B cell (primary cell): ENCODE data around the gene STUM. TPM values are rescaled to one million over a fixed set of nuclear protein-coding genes. Genes with fewer than 3 reads are reported as not detected.

ENCODE experiments used
- ATAC-seq: fragments of 200-7000 bp; cut with Tn5 transposase; one replicate; pipeline ENCODE4 v1.10.0; 2021; ENCODE audit warnings: low read depth, mild to moderate bottlenecking, moderate number of reproducible peaks, moderate library complexity
- CTCF ChIA-PET: fragments of 350-600 bp; sonication (Branson Sonifier 250); formaldehyde crosslinking; loops from one replicate; lab custom pipeline; 2021; ENCODE audit warnings: antibody characterized with exemption, inconsistent platforms; lab: Charles Lee
- POLR2A ChIA-PET: fragments of 350-600 bp; sonication (Branson Sonifier 250); formaldehyde crosslinking; loops from one replicate; lab custom pipeline; 2021; ENCODE audit warnings: antibody characterized with exemption; lab: Charles Lee
- DNase-seq: peaks from one replicate; pipeline ENCODE4 v3.0.0; 2013
- H2AFZ ChIP-seq: 2 replicates; pipeline ENCODE4 v1.6.1; 2012; ENCODE audit warnings: mild to moderate bottlenecking, low read depth, low read length; ENCODE audit not compliant: insufficient read depth, poor library complexity, severe bottlenecking
- H3K27ac ChIP-seq, 2 donors: 1 replicate in 1 of 2; 2 replicates in 1 of 2; pipeline ENCODE4 v1.5.1; 2012 to 2013; ENCODE audit warnings: low read length in 2 of 2, mild to moderate bottlenecking in 2 of 2, moderate library complexity in 1 of 2
- H3K27me3 ChIP-seq, 4 experiments: fragments of 200-600 bp in 1 of 4; sonication (generic) in 1 of 4; replicated peaks in 1 of 4; 1 replicate in 2 of 4; 2 replicates in 2 of 4; pipeline versions ENCODE4 v1.6.1 to v1.7.0; 2013 to 2016; ENCODE audit warnings: low read length in 3 of 4, mild to moderate bottlenecking in 2 of 4, mixed read lengths in 1 of 4, moderate library complexity in 1 of 4; ENCODE audit not compliant: insufficient read depth in 4 of 4, control insufficient read depth in 3 of 4; ENCODE audit errors: control extremely low read depth in 1 of 4
- H3K36me3 ChIP-seq, 2 experiments: replicated peaks in 1 of 2; 1 replicate in 1 of 2; 2 replicates in 1 of 2; pipeline versions ENCODE4 v1.6.1 to v1.7.1; 2013; ENCODE audit warnings: low read length in 1 of 2; ENCODE audit not compliant: insufficient read depth in 2 of 2, control insufficient read depth in 1 of 2; ENCODE audit errors: control extremely low read depth in 1 of 2, extremely low read depth in 1 of 2
- H3K4me1 ChIP-seq, 2 donors: fragments of 200-600 bp in 1 of 2; sonication (generic) in 1 of 2; 1 replicate in 1 of 2; 2 replicates in 1 of 2; pipeline versions ENCODE4 v1.5.1 to v1.6.1; 2013 to 2017; ENCODE audit warnings: low read length in 2 of 2; ENCODE audit not compliant: control insufficient read depth in 2 of 2, insufficient read depth in 2 of 2
- H3K4me2 ChIP-seq: replicated peaks from 2 replicates; pipeline ENCODE3; 2012; ENCODE audit warnings: mild to moderate bottlenecking, low read depth, low read length; ENCODE audit not compliant: poor library complexity, severe bottlenecking
- H3K4me3 ChIP-seq, 5 experiments: fragments of 200-600 bp in 1 of 5; sonication (generic) in 1 of 5; 1 replicate in 3 of 5; 2 replicates in 2 of 5; pipeline versions ENCODE4 v1.5.1 to v1.7.0; 2011 to 2016; ENCODE audit warnings: low read length in 4 of 5, mild to moderate bottlenecking in 4 of 5, low read depth in 2 of 5, control low read depth in 1 of 5, moderate library complexity in 1 of 5; ENCODE audit not compliant: insufficient read depth in 1 of 5; ENCODE audit errors: control extremely low read depth in 1 of 5, extremely low read depth in 1 of 5
- H3K79me2 ChIP-seq: fragments of 200-600 bp; sonication (generic); one replicate; pipeline ENCODE4 v1.6.0; 2016; ENCODE audit warnings: low read length; ENCODE audit not compliant: control insufficient read depth, insufficient read depth
- H3K9ac ChIP-seq: fragments of 200-600 bp; sonication (generic); 2 replicates; pipeline ENCODE4 v1.6.1; 2017; ENCODE audit warnings: mild to moderate bottlenecking, low read length, moderate library complexity
- H3K9me3 ChIP-seq, 3 donors: one replicate each; pipeline versions ENCODE4 v1.6.1 to v1.7.1; 2013; ENCODE audit warnings: low read length in 2 of 3; ENCODE audit not compliant: control insufficient read depth in 2 of 3, insufficient read depth in 1 of 3; ENCODE audit errors: control extremely low read depth in 1 of 3
- H4K20me1 ChIP-seq: 2 replicates; pipeline ENCODE4 v1.6.0; 2012; ENCODE audit warnings: mild to moderate bottlenecking, low read length; ENCODE audit not compliant: insufficient read depth, control insufficient read depth, poor library complexity, severe bottlenecking
- H3K27ac Mint-ChIP-seq: one replicate; pipeline ENCODE4 v1.8.0; 2021; ENCODE audit warnings: mixed read lengths
- H3K27me3 Mint-ChIP-seq: one replicate; pipeline ENCODE4 v1.8.0; 2021; ENCODE audit warnings: mixed read lengths
- H3K4me1 Mint-ChIP-seq: one replicate; pipeline ENCODE4 v1.8.0; 2021; ENCODE audit warnings: mixed read lengths
- H3K4me3 Mint-ChIP-seq: one replicate; pipeline ENCODE4 v1.8.0; 2021; ENCODE audit warnings: mixed read lengths
- H3K9me3 Mint-ChIP-seq: one replicate; pipeline ENCODE4 v1.8.0; 2022; ENCODE audit warnings: mixed read lengths; ENCODE audit not compliant: insufficient read depth
- EZH2 ChIP-seq: IDR thresholded peaks from 2 replicates; pipeline ENCODE4 v1.6.1; 2012; ENCODE audit warnings: borderline replicate concordance, low read depth, mild to moderate bottlenecking, moderate library complexity, low read length; ENCODE audit not compliant: insufficient read depth, poor library complexity, severe bottlenecking
- whole genome bisulfite sequencing: methylation state at CpG from one replicate; pipeline ENCODE4 v1.1.5; 2013; ENCODE audit warnings: missing lambda C conversion rate; ENCODE audit not compliant: insufficient coverage; 5-methylcytosine and 5-hydroxymethylcytosine counted together
- intact Hi-C: fragments of 100-400 bp; cut with micrococcal nuclease; formaldehyde crosslinking; loops from one replicate; pipeline ENCODE4 v1.10.0; 2022
- polyA plus RNA-seq: library from polyadenylated mRNA; depleted of rRNA; stranded (reverse); fragments of >200 nt; gene quantifications from 2 replicates; pipeline ENCODE4 v1.2.3, GENCODE V29; 2012
- total RNA-seq, 2 donors: library from RNA; stranded (reverse); fragments of 120-200 nt in 1 of 2; gene quantifications; 1 replicate in 1 of 2; 2 replicates in 1 of 2; pipeline versions ENCODE4 v1.2.3 to v1.2.4, GENCODE V29; 2013 to 2022
- TF ChIP-seq, protein P1 (sequence below): fragments of 200-600 bp; IDR thresholded peaks from one replicate; pipeline ENCODE4 v1.8.0; 2022; ENCODE audit warnings: antibody characterized with exemption, mild to moderate bottlenecking

Gene STUM
- total and polyA plus RNA-seq, 2 donors (not counting 1 experiment from before 2014, with no cell fraction given) = 0.12 to 0.69 TPM

DNA sequence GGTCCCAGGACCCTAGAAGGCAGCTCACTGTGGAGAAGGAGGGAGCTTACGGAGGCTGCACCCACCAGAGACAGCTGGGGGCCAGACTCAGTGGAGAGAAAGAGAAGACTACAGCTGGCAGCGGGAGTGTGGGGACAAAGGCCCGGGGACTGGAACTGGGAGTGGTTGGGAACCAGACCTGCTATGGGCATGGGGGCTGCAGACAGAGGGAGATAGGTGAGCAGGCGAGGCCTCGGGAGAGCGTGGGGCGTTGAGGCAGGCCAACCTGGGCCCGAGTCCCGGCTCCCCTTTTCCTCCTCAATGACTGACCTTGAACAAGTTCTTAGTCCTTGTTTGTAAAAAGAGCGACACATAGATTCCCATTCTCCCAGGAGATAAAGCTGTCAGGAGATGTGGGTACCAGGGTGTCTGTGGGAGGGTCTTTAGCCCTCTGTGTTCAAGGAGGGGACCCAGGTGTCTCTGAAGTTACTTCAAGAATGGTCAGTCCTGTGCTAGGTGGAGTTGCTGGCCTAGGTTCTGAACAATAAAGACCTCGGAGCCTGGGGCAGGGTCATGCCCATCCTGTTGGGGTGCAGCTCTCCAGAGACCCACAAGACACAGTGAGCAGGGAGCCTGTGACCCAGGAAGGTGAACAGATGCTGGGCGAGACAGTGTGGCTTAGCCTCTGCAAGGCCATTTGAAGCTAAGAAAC lies 102.6 kb downstream of the STUM start:
- intact Hi-C loops = no loop called here
- no peak for DNase-seq
- CTCF ChIA-PET = interaction anchor here (1.2 to 2.6 kb wide), 6 partner anchors 10 to 177 kb away, joined by 4 to 15 read pairs (median 6); no protein-coding TSS in a partner anchor
- H3K9ac ChIP-seq = no peak overlapping the region
- peaks cover 1 to 7% of the 10 kb centered on the region in 2 donors for H3K4me1 ChIP-seq
- Mint-ChIP-seq H3K4me1 (peaks cover 33% of the 10 kb centered on the region), H3K9me3 (no peaks in the 10 kb centered on the region), H3K4me3 (no peak overlapping the region), H3K27ac (peak overlapping the region; percentile 65), H3K27me3 (no peaks in the 10 kb centered on the region)
- TF ChIP-seq, protein P1, sequence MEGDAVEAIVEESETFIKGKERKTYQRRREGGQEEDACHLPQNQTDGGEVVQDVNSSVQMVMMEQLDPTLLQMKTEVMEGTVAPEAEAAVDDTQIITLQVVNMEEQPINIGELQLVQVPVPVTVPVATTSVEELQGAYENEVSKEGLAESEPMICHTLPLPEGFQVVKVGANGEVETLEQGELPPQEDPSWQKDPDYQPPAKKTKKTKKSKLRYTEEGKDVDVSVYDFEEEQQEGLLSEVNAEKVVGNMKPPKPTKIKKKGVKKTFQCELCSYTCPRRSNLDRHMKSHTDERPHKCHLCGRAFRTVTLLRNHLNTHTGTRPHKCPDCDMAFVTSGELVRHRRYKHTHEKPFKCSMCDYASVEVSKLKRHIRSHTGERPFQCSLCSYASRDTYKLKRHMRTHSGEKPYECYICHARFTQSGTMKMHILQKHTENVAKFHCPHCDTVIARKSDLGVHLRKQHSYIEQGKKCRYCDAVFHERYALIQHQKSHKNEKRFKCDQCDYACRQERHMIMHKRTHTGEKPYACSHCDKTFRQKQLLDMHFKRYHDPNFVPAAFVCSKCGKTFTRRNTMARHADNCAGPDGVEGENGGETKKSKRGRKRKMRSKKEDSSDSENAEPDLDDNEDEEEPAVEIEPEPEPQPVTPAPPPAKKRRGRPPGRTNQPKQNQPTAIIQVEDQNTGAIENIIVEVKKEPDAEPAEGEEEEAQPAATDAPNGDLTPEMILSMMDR = no peak
- TF ChIP-seq EZH2 = no peak
- WGBS = 98% methylated on average over 10 of the region's 12 CpGs
- no peak overlapping the region for H3K4me2 ChIP-seq
- H3K9me3 ChIP-seq = no peaks in the 10 kb centered on the region
- no peak overlapping the region for H3K4me3 ChIP-seq
- peaks cover 91% of the 10 kb centered on the region for H3K79me2 ChIP-seq
- peaks cover 30% of the 10 kb centered on the region for H4K20me1 ChIP-seq
- POLR2A ChIA-PET = no interaction called here
- ATAC-seq = no peak
- H3K27ac ChIP-seq = peak overlapping the region in 1 of 2 donors; percentile 13
- H3K36me3 ChIP-seq = peaks cover 4 to 32% of the 10 kb centered on the region in 2 experiments
- no peak overlapping the region for H2AFZ ChIP-seq
- no peaks in the 10 kb centered on the region for H3K27me3 ChIP-seq

DNA sequence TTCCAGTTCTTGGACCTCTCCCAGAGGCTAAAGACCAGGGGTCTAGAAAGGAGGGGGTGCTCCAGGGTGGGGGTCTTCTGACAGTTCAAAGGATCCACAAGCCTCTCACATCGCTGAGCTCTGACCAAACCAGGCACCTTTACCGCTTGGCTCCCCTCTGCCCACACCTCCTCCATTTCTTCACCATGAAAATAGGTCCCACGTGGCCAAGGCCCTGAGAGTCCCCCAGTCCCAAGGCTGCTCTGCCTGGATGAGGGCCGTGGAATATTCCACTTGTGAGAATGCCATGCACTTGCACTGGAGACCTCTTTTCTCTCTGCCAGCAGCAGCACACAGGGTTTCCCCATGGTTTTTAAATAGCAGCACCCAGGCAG lies 103.2 kb downstream of the STUM start:
- Mint-ChIP-seq H3K27me3 (no peaks in the 10 kb centered on the region), H3K9me3 (no peaks in the 10 kb centered on the region), H3K4me1 (peaks cover 32% of the 10 kb centered on the region), H3K4me3 (no peak overlapping the region), H3K27ac (no peak overlapping the region)
- H3K4me1 ChIP-seq = peaks cover 0 to 1% of the 10 kb centered on the region in 2 donors
- POLR2A ChIA-PET = interaction anchor here (0.6 kb wide), 1 partner anchor 14 kb away, joined by 3 read pairs; no protein-coding TSS in a partner anchor
- TF ChIP-seq, protein P1 = no peak
- no peak for TF ChIP-seq EZH2
- DNase-seq (no peak), ATAC-seq (no peak)
- 94% methylated on average over 4 of the region's 4 CpGs for WGBS
- peaks cover 26% of the 10 kb centered on the region for H4K20me1 ChIP-seq
- intact Hi-C loops = no loop called here
- no peaks in the 10 kb centered on the region for H3K9me3 ChIP-seq
- H3K4me2 ChIP-seq = no peak overlapping the region
- H3K4me3 ChIP-seq = no peak overlapping the region
- no peak overlapping the region for H3K9ac ChIP-seq
- peaks cover 91% of the 10 kb centered on the region for H3K79me2 ChIP-seq
- peaks cover 4 to 32% of the 10 kb centered on the region in 2 experiments for H3K36me3 ChIP-seq
- H2AFZ ChIP-seq = no peak overlapping the region
- no peaks in the 10 kb centered on the region for H3K27me3 ChIP-seq
- no peak overlapping the region for H3K27ac ChIP-seq
- CTCF ChIA-PET = interaction anchor here (1.2 to 2.6 kb wide), 5 partner anchors 10 to 177 kb away, joined by 4 to 8 read pairs (median 5); no protein-coding TSS in a partner anchor
